Occipital lobe (tissue), 2 donors: ENCODE measurements around the gene PROM1. TPM values are rescaled to one million over a fixed set of nuclear protein-coding genes. Genes with fewer than 3 reads are reported as not detected.

ENCODE experiments used
- DNase-seq: peaks from one replicate; lab custom pipeline; 2025; lab: John Stamatoyannopoulos, UW
- total RNA-seq: library from RNA; depleted of rRNA; stranded (reverse); fragments of >200 nt; gene quantifications from one replicate; pipeline ENCODE4 v1.2.3, GENCODE V29; 2014

The PROM1 gene
- total RNA-seq, 1 donor from 2014 or later: 43.5 TPM

GRCh38 chr4:15992167-15992485 lies 91.7 kb downstream of the PROM1 start:
- DNase-seq: no peak

GRCh38 chr4:15990570-15991285 lies 93.1 kb downstream of the PROM1 start:
- DNase-seq: no peak

- DNase-seq: no peak
Observed at GRCh38 chr4:15989424-15989823, 94.4 kb downstream of the PROM1 start.

- DNase-seq: no peak
Observed at GRCh38 chr4:15988222-15988621, 95.6 kb downstream of the PROM1 start.

- DNase-seq: no peak
Observed at GRCh38 chr4:15986907-15987306, 96.9 kb downstream of the PROM1 start.

- DNase-seq: no peak
Observed at GRCh38 chr4:15983610-15984009, 100.2 kb downstream of the PROM1 start.

- DNase-seq: no peak
Observed at GRCh38 chr4:15982842-15983524, 100.8 kb downstream of the PROM1 start.

- DNase-seq: no peak
Observed at GRCh38 chr4:15976456-15977447, 107.1 kb downstream of the PROM1 start.

- DNase-seq: no peak
Observed at GRCh38 chr4:15971068-15971801, 112.6 kb downstream of the PROM1 start.

GRCh38 chr4:15968551-15969300 lies 115.1 kb downstream of the PROM1 start:
- no peak for DNase-seq

GRCh38 chr4:15965325-15965724 lies 118.5 kb downstream of the PROM1 start:
- no peak for DNase-seq

- DNase-seq: no peak
Observed at GRCh38 chr4:15964159-15964558, 119.7 kb downstream of the PROM1 start.

- no peak for DNase-seq
Observed at GRCh38 chr4:15963576-15963975, 120.2 kb downstream of the PROM1 start.

- DNase-seq: no peak
Observed at GRCh38 chr4:15963001-15963451, 120.8 kb downstream of the PROM1 start, which contains the start of gene FGFBP2. Gene FGFBP2, minus strand, starts transcription at chr4:15963175. Its CDS starts 46 bp downstream, at chr4:15963129.

GRCh38 chr4:15961781-15962510 lies 121.9 kb downstream of the PROM1 start:
- no peak for DNase-seq

GRCh38 chr4:15958562-15958961 lies 125.3 kb downstream of the PROM1 start:
- DNase-seq: no peak

- no peak for DNase-seq
Observed at GRCh38 chr4:15956179-15956850, 127.5 kb downstream of the PROM1 start.

GRCh38 chr4:15955670-15956069 lies 128.2 kb downstream of the PROM1 start:
- DNase-seq: no peak

- no peak for DNase-seq
Observed at GRCh38 chr4:15953625-15954024, 130.2 kb downstream of the PROM1 start.
